PC-9 (cell line): ENCODE results near the gene CNTFR. TPM values are rescaled to one million over a fixed set of nuclear protein-coding genes. Genes with fewer than 3 reads are reported as not detected.

Experiments used
- BruUV-seq: library from RNA; stranded (reverse); fragments of 400-500 nt; replicated peaks from 2 replicates; lab custom pipeline; 2021; lab: Mats Ljungman, UMichigan
- CTCF ChIA-PET: fragments of 300-600 bp; sonication (Branson Sonifier 250); formaldehyde crosslinking; loops from one replicate; lab custom pipeline; 2022; ENCODE audit warnings: antibody characterized with exemption; lab: Charles Lee
- POLR2A ChIA-PET: fragments of 300-600 bp; sonication (Branson Sonifier 250); formaldehyde crosslinking; loops from one replicate; lab custom pipeline; 2022; ENCODE audit warnings: antibody characterized with exemption; ENCODE audit not compliant: unreplicated experiment; lab: Charles Lee
- DNase-seq, 2 experiments: peaks; one replicate each; pipeline versions ENCODE4 v3.0.0 to v3.0.0-alpha.2; 2015 to 2022; ENCODE audit warnings: mixed read lengths in 1 of 2
- H2AFZ ChIP-seq: fragments of 200-600 bp; sonication (generic); 2 replicates; pipeline ENCODE4 v1.8.1; 2017; ENCODE audit warnings: antibody characterized with exemption
- H3F3A ChIP-seq: fragments of 200-600 bp; sonication (generic); 2 replicates; pipeline ENCODE4 v1.8.1; 2017; ENCODE audit warnings: antibody characterized with exemption, mild to moderate bottlenecking, low read depth; ENCODE audit not compliant: insufficient read depth
- H3K27ac ChIP-seq: fragments of 200-600 bp; sonication (generic); 2 replicates; pipeline ENCODE4 v1.6.1; 2016; ENCODE audit warnings: mixed run types
- H3K27me3 ChIP-seq: fragments of 200-600 bp; sonication (generic); 2 replicates; pipeline ENCODE4 v1.6.1; 2016; ENCODE audit warnings: low read depth, mixed run types; ENCODE audit not compliant: insufficient read depth
- H3K36me3 ChIP-seq: fragments of 200-600 bp; sonication (generic); 2 replicates; pipeline ENCODE4 v1.6.1; 2016; ENCODE audit warnings: low read depth, mixed run types
- H3K4me1 ChIP-seq: fragments of 200-600 bp; sonication (generic); replicated peaks from 2 replicates; pipeline ENCODE4 v1.6.1; 2016; ENCODE audit warnings: mixed run types; ENCODE audit not compliant: insufficient read depth
- H3K4me2 ChIP-seq: fragments of 200-600 bp; sonication (generic); 2 replicates; pipeline ENCODE4 v1.6.1; 2017; ENCODE audit warnings: mixed run types
- H3K4me3 ChIP-seq: fragments of 200-600 bp; sonication (generic); 2 replicates; pipeline ENCODE4 v1.6.1; 2016; ENCODE audit warnings: mixed run types
- H3K79me2 ChIP-seq: fragments of 200-600 bp; sonication (generic); 2 replicates; pipeline ENCODE4 v1.6.1; 2017; ENCODE audit warnings: low read depth, mixed run types
- H3K9me2 ChIP-seq: fragments of 200-600 bp; sonication (generic); 2 replicates; pipeline ENCODE4 v1.8.1; 2017; ENCODE audit warnings: mild to moderate bottlenecking; ENCODE audit not compliant: insufficient read depth
- H3K9me3 ChIP-seq: fragments of 200-600 bp; sonication (generic); 2 replicates; pipeline ENCODE4 v1.8.1; 2016; ENCODE audit warnings: low read depth; ENCODE audit not compliant: insufficient read depth
- H4K20me1 ChIP-seq: fragments of 200-600 bp; sonication (generic); 2 replicates; pipeline ENCODE4 v1.8.1; 2017; ENCODE audit not compliant: insufficient read depth
- EZH2 ChIP-seq: fragments of 200-600 bp; sonication (generic); IDR thresholded peaks from 2 replicates; pipeline ENCODE4 v1.8.0; 2017; ENCODE audit warnings: antibody characterized with exemption, low read depth
- intact Hi-C: fragments of 100-400 bp; cut with micrococcal nuclease; formaldehyde crosslinking; loops from one replicate; pipeline ENCODE4 v1.10.0; 2022; ENCODE audit not compliant: unreplicated experiment
- total RNA-seq: library from RNA; stranded (reverse); gene quantifications from 2 replicates; pipeline ENCODE4 v1.2.3, GENCODE V29; 2021
- TF ChIP-seq, protein P1 (sequence below): fragments of 200-600 bp; sonication (generic); conservative IDR thresholded peaks from 2 replicates; pipeline ENCODE4 v1.6.1; 2017; ENCODE audit warnings: mixed run types, antibody characterized with exemption, mild to moderate bottlenecking, moderate library complexity

The CNTFR gene
- total RNA-seq, 1 experiment from 2014 or later, result not detected

DNA sequence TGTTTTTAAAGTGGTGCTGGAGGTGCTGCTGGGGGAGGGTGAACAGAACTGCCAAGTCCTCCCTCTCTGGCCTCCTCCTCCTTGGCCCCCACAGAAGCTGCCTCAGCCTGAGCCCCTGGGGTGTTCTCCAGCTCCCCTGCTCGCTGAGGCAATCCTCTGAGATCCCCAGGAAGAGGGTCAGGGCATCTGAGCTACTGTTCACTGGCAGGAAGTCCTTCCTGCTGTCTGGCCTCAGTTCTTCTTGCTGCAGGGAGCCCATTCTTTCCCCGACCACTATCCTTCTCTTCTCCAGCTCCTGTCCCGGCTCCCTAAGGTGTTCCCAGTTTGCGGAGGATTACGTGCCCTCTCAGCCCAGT, 9.7 kb downstream of the CNTFR start:
- H3F3A ChIP-seq, result no peaks in the 10 kb centered on the region
- no peaks in the 10 kb centered on the region for H3K4me1 ChIP-seq
- H3K36me3 ChIP-seq, result no peaks in the 10 kb centered on the region
- H3K27ac ChIP-seq, result no peak overlapping the region
- CTCF ChIA-PET, result no interaction called here
- H3K9me3 ChIP-seq, result no peaks in the 10 kb centered on the region
- DNase-seq, result no peak
- no TSS peak for BruUV-seq
- H3K9me2 ChIP-seq, result no peaks in the 10 kb centered on the region
- intact Hi-C loops, result no loop called here
- no peak overlapping the region for H3K4me3 ChIP-seq
- POLR2A ChIA-PET, result no interaction called here
- no peaks in the 10 kb centered on the region for H3K79me2 ChIP-seq
- TF ChIP-seq, protein P1, sequence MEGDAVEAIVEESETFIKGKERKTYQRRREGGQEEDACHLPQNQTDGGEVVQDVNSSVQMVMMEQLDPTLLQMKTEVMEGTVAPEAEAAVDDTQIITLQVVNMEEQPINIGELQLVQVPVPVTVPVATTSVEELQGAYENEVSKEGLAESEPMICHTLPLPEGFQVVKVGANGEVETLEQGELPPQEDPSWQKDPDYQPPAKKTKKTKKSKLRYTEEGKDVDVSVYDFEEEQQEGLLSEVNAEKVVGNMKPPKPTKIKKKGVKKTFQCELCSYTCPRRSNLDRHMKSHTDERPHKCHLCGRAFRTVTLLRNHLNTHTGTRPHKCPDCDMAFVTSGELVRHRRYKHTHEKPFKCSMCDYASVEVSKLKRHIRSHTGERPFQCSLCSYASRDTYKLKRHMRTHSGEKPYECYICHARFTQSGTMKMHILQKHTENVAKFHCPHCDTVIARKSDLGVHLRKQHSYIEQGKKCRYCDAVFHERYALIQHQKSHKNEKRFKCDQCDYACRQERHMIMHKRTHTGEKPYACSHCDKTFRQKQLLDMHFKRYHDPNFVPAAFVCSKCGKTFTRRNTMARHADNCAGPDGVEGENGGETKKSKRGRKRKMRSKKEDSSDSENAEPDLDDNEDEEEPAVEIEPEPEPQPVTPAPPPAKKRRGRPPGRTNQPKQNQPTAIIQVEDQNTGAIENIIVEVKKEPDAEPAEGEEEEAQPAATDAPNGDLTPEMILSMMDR, result no peak
- TF ChIP-seq EZH2, result no peak
- H3K4me2 ChIP-seq, result no peak overlapping the region
- peaks cover 72% of the 10 kb centered on the region for H3K27me3 ChIP-seq
- no peak overlapping the region for H2AFZ ChIP-seq
- H4K20me1 ChIP-seq, result no peaks in the 10 kb centered on the region

DNA sequence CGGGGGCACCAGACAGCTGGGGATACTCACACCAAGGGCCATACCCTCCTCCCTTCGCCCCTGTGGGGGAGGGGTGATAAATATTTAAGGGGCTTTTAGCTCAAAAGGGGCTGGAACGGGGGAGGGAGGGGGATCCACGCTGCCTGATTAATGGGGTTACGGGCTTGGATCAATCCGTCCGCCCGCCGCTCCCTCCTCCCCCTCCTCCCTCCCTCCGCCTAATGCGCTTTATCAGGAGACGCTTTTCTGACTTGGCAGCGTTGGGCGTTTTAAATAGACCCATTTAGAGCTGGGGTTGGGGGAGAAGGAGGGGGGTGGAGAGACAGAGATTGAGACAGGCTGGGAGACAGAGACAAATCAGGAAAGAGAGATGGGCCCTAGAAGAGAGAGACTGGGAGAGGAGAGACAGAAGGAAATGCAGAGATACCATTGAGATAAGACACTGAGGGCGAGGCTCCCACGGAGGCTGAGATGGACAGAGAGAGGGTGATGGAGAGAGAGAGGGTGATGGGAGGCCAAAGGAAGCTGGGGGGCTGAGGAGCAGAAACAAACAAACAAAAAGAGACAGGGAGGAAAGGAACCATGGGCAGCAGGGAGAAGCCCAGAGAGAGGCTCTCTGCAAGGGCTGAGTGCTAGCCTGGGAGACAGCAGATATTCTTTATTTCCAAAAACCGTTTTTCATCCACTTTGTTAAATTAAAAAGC, 10.3 kb downstream of the CNTFR start:
- H3K9me3 ChIP-seq, result no peaks in the 10 kb centered on the region
- no peak for DNase-seq
- CTCF ChIA-PET, result no interaction called here
- no TSS peak for BruUV-seq
- intact Hi-C loops, result no loop called here
- no peaks in the 10 kb centered on the region for H3K9me2 ChIP-seq
- no peak overlapping the region for H3K4me3 ChIP-seq
- POLR2A ChIA-PET, result no interaction called here
- no peaks in the 10 kb centered on the region for H3K4me1 ChIP-seq
- H2AFZ ChIP-seq, result no peak overlapping the region
- no peak overlapping the region for H3K27ac ChIP-seq
- no peaks in the 10 kb centered on the region for H3F3A ChIP-seq
- no peak overlapping the region for H3K4me2 ChIP-seq
- TF ChIP-seq, protein P1, result no peak
- no peak for TF ChIP-seq EZH2
- no peaks in the 10 kb centered on the region for H3K79me2 ChIP-seq
- peaks cover 70% of the 10 kb centered on the region for H3K27me3 ChIP-seq
- H4K20me1 ChIP-seq, result no peaks in the 10 kb centered on the region
- no peaks in the 10 kb centered on the region for H3K36me3 ChIP-seq

DNA sequence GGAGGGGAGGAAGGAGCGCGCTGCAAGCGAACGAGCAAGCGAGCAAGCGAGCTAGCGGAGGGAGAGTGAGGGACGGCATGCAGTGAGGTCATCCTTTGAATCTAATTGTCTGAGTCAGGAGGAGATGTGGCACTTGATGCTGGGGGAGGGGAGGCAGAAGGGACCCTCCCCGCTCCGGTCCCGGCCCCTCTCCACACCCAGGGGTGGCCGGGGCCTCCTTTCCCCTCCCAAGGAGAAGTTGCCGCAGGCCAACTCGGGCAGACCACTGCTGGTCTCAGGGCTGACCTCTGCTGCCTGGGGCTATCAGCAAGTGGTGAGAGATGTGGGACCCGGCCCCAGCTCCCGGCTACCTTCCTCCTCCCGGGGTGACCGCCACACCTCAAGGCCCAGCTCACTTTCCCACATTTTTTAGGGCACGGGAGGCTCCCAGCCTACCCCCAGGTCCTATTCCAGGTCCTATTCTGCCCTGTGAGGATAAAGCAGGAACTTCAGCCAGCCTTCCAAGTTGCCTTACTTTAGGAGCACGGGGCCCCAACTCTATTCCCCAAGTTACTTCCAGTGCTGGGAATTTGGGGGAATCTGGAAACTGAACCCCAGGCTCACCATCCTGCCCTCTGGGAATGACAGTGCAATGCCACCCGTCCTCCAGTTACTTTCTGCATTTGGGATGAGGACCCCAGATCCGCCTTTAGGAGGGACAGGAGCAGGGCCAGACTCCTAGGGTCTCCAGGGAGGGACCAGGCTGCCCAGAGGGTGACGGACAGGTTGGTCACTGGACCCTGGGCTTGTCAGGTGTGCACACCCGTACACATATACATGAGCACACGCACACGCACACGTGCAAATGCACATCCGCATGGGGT, 11.1 kb downstream of the CNTFR start:
- ChIA-PET CTCF (interaction anchor here (0.6 kb wide), 1 partner anchor 174 kb away, joined by 4 read pairs; no protein-coding TSS in a partner anchor), POLR2A (no interaction called here)
- H3F3A ChIP-seq, result no peaks in the 10 kb centered on the region
- TF ChIP-seq EZH2, result no peak
- TF ChIP-seq, protein P1, result no peak
- no peaks in the 10 kb centered on the region for H3K36me3 ChIP-seq
- no peak overlapping the region for H3K4me3 ChIP-seq
- no TSS peak for BruUV-seq
- intact Hi-C loops, result no loop called here
- DNase-seq, result no peak
- H3K4me1 ChIP-seq, result no peaks in the 10 kb centered on the region
- H4K20me1 ChIP-seq, result no peaks in the 10 kb centered on the region
- no peaks in the 10 kb centered on the region for H3K79me2 ChIP-seq
- H3K27ac ChIP-seq, result no peak overlapping the region
- no peaks in the 10 kb centered on the region for H3K9me3 ChIP-seq
- H3K9me2 ChIP-seq, result no peaks in the 10 kb centered on the region
- no peak overlapping the region for H3K4me2 ChIP-seq
- peaks cover 62% of the 10 kb centered on the region for H3K27me3 ChIP-seq
- H2AFZ ChIP-seq, result no peak overlapping the region
